ENCODE data around the gene EFCAB9. TPM values are rescaled to one million over a fixed set of nuclear protein-coding genes. Genes with fewer than 3 reads are reported as not detected.

EFCAB9 gene
- total and polyA plus RNA-seq, 2 of the 8 experiments (the other 6 are each of a cell fraction or from before 2014, with no cell fraction given): not detected

GRCh38 chr5:172188893-172189692 is 4.9 kb upstream of the EFCAB9 start:
- WGBS, 2 experiments (ENCODE audit: extremely low coverage in 1 of 2, insufficient coverage in 1 of 2, insufficient read length in 1 of 2, insufficient replicate concordance in 2 of 2, low coverage in 1 of 2, low lambda C conversion rate in 2 of 2, missing lambda C conversion rate in 1 of 2): 8% methylated on average over 26 of the region's 30 CpGs; no CpG with 5 or more reads in 1 of the 2 experiments

More at GRCh38 chr5:172188893-172189692, 4.9 kb upstream of the EFCAB9 start:
- Histone ChIP-seq H3K9ac (replicated peaks in 1 of 4; ENCODE audit: extremely low read depth in 1 of 4, low read depth in 3 of 4, low read length in 3 of 4) (peak overlapping the region in 2 of 4 experiments; percentile 4 to 39; a peak in 4 of 7 replicates), H3K79me1 (ENCODE audit: low read depth, low read length) (peaks cover 3% of the 10 kb centered on the region; the same call in 1 of the 2 replicates), H4K8ac (ENCODE audit: extremely low read depth, insufficient read depth, low read length) (no peak overlapping the region), H3K9me3 (ENCODE audit: insufficient read depth in 2 of 2, low read depth in 1 of 2, low read length in 1 of 2) (no peaks in the 10 kb centered on the region), H3K4me2 (ENCODE audit: insufficient read depth in 1 of 2, low read depth in 2 of 2, low read length in 2 of 2) (peak overlapping the region; percentile 68 to 86), H2BK120ac (replicated peaks; ENCODE audit: low read depth, low read length) (peak overlapping the region; percentile 2), H2BK20ac (ENCODE audit: low read length) (0 out of 2 replicates have a peak overlapping the region, but pooled peaks have one; percentile 34), H3K56ac (replicated peaks; ENCODE audit: insufficient read length, low read depth, low read length) (no peak overlapping the region), H2AK5ac (ENCODE audit: low read depth, low read length) (no peak overlapping the region), H2BK12ac (ENCODE audit: low read depth, low read length) (peak overlapping the region; percentile 92), H3K27ac (ENCODE audit: low read depth, low read length) (no peak overlapping the region), H3K4me3 (ENCODE audit: extremely low read depth in 1 of 4, insufficient read depth in 2 of 4, low read depth in 3 of 4, low read length in 4 of 4) (peak overlapping the region; percentile 35 to 82 (median 76)), H3K27me3 (replicated peaks in 1 of 4; ENCODE audit: control insufficient read depth in 3 of 4, extremely low read depth in 1 of 4, insufficient read depth in 3 of 4, low read length in 3 of 4) (no peaks in the 10 kb centered on the region; a peak in 1 of 7 replicates), H4K20me1 (replicated peaks in 1 of 2; ENCODE audit: control insufficient read depth in 1 of 2, insufficient read depth in 2 of 2, low read length in 2 of 2) (peaks cover 0 to 6% of the 10 kb centered on the region in 2 experiments), H3K14ac (ENCODE audit: insufficient read length) (no peak overlapping the region), H3K4ac (replicated peaks; ENCODE audit: insufficient read length, low read depth, low read length) (no peak overlapping the region), H3K4me1 (replicated peaks in 1 of 4; ENCODE audit: control insufficient read depth in 3 of 4, insufficient read depth in 4 of 4, low read length in 3 of 4) (peaks cover 0 to 4% (median 1%) of the 10 kb centered on the region in 4 experiments; a peak in 3 of 7 replicates), H3K23ac (ENCODE audit: insufficient read length) (no peak overlapping the region), H3K79me2 (ENCODE audit: control insufficient read depth in 1 of 2, insufficient read depth in 2 of 2, low read length in 2 of 2) (0 out of 4 replicates have a peak, but pooled peaks cover 0 to 2% of the 10 kb centered on the region in 2 experiments), H4K5ac (ENCODE audit: insufficient read length, low read depth, low read length) (no peak overlapping the region), H3K23me2 (ENCODE audit: low read depth, low read length) (peaks cover 14% of the 10 kb centered on the region), H3K18ac (ENCODE audit: extremely low read depth, low read length) (peak overlapping the region; percentile 62), H3K36me3 (ENCODE audit: control insufficient read depth in 2 of 4, insufficient read depth in 4 of 4, low read length in 3 of 4) (no peaks in the 10 kb centered on the region), H4K91ac (replicated peaks; ENCODE audit: insufficient read length, low read length) (peak overlapping the region; percentile 2), H2BK15ac (ENCODE audit: low read length) (0 out of 2 replicates have a peak overlapping the region, but pooled peaks have one; percentile 72), H2BK5ac (ENCODE audit: low read depth, low read length) (peak overlapping the region; percentile 40; the same call in 1 of the 2 replicates), H2AFZ (ENCODE audit: low read length) (peak overlapping the region; percentile 80)
- FAIRE-seq: no peak
- CTCF ChIA-PET (ENCODE audit: partially characterized antibody): interaction anchor here (0.9 to 2.9 kb wide), 26 partner anchors 8 to 277 kb away, joined by 3 to 15 read pairs (median 5); partner anchors contain the start of gene UBTD2
- TF ChIP-seq KDM4A (IDR thresholded peaks at IDR 0.05; ENCODE audit: low read depth, low read length, severe bottlenecking): peak; percentile 31
- TF ChIP-seq POLR2A (IDR thresholded peaks at IDR 0.05; ENCODE audit: control extremely low read depth in 1 of 2, low read depth in 2 of 2, low read length in 2 of 2): no peak
- TF ChIP-seq ZNF274 (IDR thresholded peaks at IDR 0.05; ENCODE audit: borderline replicate concordance, extremely low read depth, low read length): no peak
- TF ChIP-seq E2F6 (IDR thresholded peaks at IDR 0.05): no peak
- TF ChIP-seq TEAD4 (IDR thresholded peaks at IDR 0.05; ENCODE audit: low read depth, low read length): peak; percentile 67; the same call in 1 of the 2 replicates
- TF ChIP-seq RNF2 (IDR thresholded peaks at IDR 0.05; ENCODE audit: borderline replicate concordance, low read depth, low read length, missing control alignments, poor library complexity, severe bottlenecking): no peak
- TF ChIP-seq GTF2F1 (IDR thresholded peaks at IDR 0.05; ENCODE audit: borderline replicate concordance, low read depth, low read length): no peak
- no peak for TF ChIP-seq BACH1 (IDR thresholded peaks at IDR 0.05; ENCODE audit: low read length)
- no peak for TF ChIP-seq FOSL1 (IDR thresholded peaks at IDR 0.05; ENCODE audit: insufficient read depth, low read depth, low read length)
- POLR2A ChIA-PET (ENCODE audit: partially characterized antibody): interaction anchor here (0.6 to 4.9 kb wide), 9 partner anchors 10 to 182 kb away, joined by 3 to 27 read pairs (median 4); partner anchors contain the start of genes FBXW11 and UBTD2
- DNase-seq (ENCODE audit: low read depth in 1 of 2, low spot score in 2 of 2): peak in 1 of 2 experiments; percentile 62

Measured in H1 (cell line).